GM18909 (cell line): ENCODE measurements around the gene TIMM17A.

Experiments
- ATAC-seq: cut with Tn5 transposase; IDR thresholded peaks from one replicate; pipeline ENCODE4 v1.9.1; 2021; ENCODE audit warnings: mild to moderate bottlenecking; ENCODE audit not compliant: unreplicated experiment, poor library complexity

TIMM17A gene

DNA sequence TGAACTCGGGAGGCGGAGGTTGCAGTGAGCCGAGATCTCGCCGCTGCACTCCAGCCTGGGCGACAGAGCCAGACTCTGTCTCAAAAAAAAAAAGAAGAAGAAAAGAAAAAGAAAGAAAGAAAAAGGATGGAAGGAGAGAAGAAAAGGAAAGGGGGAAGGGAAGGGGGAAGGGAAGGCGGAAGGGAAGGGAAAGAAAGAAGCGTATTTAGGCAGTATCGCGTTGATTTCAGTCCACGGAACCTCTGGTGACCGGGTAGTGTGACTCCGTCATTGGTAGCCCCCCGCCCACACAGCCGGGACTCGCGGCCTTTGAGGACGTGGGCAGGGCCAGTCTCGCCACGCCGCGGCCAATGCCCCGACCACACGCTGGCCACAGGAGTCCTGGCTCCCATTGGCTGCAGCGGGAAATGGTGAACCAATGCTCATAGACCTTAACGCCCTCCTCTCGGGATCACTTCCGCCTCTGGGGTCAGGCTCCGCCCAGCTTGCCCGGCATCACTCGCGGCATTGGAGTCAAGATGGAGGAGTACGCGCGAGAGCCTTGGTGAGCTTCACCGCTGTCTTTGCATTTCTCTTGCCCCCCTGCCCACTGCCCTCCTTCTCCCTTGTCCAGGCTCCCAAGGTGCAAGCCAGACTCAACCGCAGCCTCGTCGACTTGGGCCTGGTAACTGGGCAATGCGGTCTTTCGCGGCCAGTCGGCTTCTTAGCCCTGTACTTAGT is at the start of gene TIMM17A:
Gene TIMM17A (plus strand): TSS at position 495 of the 720 bp plus-strand sequence. CDS start 24 bp downstream, at position 519.
- ATAC-seq: peak; percentile 100

DNA sequence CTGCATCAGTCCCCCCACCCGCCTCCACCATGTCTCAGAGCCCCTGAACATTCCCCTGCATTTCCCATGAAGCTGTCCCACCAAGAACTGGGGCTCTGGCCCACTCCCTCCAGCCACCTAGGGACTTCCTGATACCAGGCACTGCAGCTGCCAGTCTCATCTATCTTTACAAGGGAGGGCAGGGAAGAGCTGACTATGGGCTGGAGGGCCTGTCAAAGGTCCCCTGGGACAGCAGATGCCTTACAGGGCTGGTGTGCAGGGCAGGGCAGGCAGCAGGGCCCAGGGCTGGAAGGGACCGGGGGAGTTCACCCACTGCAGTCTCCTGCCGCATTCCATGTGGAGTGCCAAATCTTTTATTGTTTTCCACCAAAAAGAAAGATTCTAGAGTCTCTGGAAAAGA is 49.0 kb upstream of the TIMM17A start:
- ATAC-seq: no peak

DNA sequence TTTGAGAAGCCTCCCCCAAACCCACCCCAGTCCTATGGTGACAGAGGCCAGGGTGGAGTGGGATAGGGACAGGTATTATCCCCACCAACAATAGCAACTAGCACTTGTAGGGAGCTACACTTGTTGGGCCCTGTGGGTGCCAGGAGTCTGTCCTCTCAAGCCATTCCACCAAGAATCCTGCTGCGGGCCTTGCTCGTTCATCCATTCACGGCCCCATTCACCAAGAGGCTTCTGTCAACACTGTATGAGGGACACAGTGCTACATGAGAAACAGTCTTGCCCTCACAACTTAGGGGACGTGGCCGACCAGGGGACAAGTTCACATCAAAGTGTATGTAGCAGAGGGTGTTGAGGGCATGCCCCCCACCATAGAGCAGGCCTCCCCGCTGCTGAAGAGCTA is 47.7 kb upstream of the TIMM17A start:
- no peak for ATAC-seq

DNA sequence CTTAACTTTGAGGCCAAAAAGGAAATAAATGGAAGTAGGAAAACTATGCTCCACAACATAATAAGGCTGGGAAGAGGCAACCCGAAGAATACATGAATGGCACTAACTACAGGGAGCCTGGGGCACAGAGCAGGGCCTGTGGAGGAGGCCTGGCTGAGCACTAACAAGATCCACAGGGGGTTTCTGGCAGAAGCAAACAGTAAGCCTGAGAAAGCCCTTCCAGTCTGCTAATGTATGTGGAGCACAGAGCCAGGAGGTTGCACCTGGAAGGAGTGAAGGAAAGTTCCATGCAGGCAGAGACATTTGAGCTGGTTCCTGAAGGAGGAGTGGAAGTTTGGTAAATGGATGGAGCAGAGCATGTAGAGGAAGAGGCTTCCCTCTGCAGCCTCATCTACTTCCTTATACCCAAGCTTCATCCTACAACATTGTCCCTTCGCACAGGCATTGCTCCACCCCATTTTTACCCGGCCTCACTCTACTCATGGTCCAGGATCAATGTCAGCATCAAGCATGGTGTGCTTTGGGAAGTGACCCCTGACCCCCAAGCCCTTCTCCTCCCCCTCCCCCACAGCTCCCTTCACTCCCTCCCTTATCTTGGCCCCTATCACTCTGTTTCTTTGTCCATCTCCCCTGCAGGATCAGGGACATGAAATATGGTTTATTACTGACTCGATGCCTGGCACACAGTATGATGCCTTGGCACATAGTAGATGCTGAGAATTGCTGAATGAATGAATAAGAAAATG is 43.3 kb upstream of the TIMM17A start:
- ATAC-seq: no peak

DNA sequence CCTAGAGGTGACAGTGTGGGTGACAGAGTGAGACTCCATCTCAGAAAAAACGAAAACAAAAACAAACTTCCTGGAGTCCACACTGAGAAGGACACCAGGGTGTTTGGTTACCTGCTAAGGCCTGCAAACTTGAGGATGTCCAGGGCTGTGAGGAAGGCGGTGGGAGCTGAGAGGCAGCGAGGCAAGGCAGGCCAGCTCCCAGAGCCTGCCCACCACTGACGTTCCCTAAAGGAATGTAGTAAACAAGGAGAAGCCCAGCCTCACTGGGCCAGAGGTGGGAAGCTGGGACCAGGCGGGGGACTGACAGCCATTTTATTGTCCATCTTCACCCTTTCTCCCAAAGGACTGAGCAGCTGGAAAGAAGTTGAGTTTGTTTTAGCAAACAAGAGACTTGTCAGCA is 42.5 kb upstream of the TIMM17A start:
- ATAC-seq: no peak

DNA sequence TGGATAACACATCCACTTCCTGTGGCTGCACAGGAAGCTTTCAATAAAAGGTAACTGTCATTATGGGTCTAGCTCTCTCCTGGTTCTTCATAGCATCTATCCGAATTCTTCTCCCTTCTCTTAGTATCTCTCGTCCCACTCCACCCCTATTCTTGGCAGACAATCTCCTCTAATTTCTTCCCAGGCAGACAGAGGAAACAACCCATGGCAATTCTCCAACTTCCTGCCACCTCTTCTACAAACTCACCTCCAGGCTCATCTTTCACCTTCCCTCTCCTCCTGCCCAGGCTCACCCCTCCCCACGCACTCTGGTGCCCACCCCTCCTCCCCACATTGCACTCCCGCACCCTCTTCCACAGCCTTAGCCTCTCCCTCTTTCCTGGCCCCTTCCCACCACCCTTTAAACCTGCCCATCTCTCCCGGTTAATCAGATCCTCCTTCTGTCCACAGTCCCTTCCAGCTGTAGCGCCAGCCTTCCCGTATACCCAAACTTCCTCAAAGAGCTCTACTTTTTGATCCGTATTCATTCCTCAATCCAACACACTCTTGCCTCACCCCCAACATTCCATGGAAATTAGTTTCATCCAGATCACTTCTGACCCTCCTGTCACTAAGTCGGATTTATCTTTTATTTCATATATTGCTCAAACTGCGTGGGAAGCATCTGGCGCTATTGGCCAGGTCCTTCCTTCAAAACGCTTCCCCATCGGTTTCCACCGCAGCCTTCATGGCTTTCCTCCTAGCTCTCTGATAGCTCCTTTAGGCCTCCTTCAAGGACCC is 40.7 kb upstream of the TIMM17A start:
- no peak for ATAC-seq

DNA sequence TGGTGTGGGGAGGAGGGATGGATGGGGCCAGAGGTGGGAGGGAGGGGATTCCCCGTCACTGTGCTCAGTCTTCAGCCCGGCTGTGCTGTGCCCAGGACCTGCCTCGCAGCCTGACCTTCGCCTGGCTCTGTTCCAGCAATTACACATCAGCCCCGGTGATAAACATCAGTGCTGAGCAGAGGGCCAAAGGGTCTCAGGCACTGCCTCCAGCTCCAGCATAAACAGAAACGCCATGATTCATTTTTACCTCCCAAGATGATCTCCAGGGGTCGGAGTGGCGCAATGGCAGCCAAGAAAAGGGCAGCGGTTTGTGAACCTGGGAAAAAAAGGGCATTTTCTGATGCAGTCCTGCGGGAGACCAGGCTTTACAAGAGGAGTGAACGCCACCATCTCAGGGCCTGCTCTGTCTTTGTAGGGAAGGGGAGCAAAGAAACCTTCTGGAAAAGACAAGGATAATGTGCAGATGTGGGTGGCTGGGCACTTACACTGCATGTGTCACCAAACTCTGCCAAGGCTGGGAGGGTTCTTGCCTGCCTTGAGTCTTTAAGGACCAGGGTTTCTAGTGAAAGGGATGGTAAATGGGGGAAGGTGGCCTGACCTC is 38.6 kb upstream of the TIMM17A start:
- no peak for ATAC-seq

DNA sequence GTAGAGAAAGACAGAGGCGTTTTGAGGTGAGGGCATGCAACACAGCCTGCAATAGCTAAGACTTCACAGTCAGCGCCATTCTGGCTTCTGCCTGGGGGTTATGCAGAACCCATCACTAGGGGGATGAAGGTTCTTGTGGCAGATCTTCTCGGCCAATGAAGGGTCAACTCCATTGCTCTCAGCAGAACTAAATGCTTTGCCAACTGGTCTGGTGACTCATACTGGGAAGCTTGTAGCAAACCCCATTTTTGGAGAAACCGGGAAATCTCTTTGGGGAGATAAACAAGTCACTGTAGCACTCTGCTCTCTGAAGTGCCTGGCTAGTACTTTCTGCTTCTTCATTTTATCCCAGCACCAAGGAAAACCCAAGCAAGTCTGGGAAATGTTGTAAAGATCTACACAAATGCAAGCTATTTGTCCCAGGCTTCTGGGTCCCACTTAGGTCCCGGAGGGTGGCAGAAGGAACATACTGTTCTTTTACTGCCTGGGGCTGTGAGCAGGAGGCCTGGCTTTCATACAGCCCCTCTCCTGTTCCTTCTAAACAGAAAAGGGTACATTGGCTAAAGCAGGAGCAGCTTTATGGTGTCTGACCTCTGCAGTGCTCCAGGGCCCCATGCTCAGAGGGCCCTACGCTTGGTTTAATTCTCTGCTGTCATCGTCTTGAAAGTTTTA is 37.8 kb upstream of the TIMM17A start:
- ATAC-seq: no peak

DNA sequence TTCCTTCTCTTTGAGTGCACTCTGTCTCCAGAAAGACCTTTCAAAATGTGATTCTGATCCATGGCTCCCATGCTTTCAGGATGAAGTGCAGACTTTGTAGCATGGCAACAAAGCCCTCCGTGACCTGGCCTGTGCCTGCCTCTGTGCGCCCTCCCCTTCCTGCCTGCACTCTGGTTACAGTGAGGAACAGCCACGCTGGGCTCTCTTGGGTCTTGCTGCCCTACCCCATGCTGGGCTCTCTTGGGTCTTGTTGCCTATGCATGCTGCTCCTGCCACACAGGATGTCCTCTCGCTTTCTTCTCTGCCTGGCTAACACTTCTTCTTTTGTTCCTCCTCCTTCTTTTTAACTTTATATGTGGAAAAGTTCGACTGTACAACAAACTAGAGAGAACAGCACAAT is 37.0 kb upstream of the TIMM17A start:
- ATAC-seq: no peak

DNA sequence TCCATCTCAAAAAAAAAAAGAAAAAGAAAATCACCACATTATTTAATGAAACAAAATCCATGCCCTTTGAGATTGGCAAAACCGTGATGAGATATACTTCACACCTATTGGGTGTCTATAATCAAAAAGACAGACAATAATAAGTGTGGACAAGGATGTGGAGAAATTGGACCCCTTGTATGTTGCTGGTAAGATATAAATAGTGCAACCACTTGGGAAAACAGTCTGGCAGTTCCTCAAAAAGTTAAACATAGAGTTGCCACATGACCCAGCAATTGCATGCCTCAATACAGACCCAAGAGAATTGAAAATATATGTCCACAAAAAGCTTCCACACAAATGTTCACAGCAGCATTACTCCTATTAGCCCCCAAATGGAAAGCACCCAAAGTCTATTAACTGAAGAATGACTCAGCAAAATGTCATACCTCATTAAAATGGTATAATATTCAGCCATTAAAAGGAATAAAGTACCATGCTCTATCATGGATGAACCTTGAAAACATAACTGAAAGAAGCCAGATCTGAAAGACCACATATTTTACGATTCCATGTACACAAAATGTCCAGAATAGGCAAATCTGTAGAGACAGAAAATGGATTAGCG is 33.2 kb upstream of the TIMM17A start:
- ATAC-seq: no peak

DNA sequence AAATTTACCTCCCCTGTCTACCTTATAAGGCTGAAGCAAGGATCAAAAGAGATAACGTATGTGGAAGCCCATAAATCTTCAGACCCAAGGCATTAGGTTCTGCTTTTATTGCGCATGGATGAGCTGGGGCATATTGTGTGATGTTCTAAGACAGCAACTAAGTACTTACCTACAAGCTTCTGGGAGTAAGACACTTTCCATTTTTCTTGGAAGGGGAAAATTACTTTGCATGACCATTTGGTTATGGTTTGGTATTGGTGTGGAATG is 30.1 kb upstream of the TIMM17A start:
- no peak for ATAC-seq

DNA sequence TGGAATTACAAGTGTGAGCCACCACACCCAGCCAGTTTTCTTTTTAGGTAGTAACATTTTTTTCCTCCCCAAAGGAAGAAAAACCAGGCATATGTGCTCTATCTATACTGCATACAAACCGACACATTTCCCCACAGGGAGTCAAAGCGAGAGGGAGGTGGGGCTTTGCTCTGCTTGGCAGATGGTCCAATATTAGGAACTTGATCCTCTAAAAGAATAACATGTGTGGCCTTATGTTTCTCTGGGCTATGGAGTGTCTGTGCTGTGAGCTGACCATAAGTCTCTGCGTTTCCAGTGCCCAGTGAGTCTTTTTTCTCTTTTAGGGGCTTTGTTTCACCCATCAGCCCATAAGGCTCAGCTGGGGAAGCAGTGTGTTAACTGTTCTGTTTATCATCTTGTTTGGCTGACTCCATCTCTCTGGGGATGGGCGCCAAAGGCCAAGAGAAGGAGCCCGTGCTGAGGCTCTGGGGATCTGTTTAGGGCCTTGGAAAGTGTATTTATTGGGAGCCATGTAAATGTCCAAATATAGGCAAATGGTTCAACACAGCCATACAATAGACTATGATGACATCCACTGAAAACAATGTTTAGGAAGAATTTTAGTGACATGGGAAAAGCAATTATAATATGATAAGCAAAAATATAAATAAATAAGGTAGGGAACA is 29.2 kb upstream of the TIMM17A start:
- ATAC-seq: no peak

DNA sequence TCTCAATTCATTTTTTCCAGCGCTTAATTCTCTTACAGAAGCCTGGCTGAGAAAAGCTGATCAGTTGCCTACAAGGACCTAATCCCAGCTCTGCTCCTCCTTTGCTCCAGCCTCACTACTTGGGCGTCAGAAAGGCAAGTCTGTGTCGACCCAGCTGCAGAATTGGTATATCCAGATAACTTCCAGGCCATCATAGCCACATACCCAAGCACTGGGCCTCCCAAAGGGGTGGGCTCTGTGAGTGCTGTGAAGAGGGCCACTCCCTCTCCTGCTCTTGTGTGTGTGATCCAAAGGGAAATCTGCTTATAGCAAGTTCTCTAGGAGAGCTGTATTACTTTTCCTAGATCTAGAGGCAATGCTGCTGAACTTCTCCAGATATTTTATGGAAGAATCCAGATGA is 27.0 kb upstream of the TIMM17A start:
- no peak for ATAC-seq

DNA sequence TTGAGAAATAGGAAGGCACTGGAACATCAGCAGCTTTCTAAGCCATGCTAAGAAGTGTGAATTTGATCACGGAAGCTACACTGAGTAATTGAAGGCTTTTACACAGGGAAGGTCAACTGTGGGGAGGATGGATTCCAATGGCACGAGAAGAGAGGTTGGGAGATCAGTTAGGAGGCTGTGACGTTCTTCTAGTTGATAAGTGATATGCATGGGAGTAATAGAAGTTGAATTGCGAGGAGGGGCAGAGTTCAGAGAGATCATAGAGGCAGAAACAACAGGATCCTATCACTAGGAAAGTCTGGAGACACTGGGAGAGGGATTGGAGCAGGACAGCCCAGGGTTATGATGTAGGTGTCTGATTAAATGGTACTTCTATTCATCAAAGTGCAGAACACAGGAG is 25.2 kb upstream of the TIMM17A start:
- no peak for ATAC-seq

DNA sequence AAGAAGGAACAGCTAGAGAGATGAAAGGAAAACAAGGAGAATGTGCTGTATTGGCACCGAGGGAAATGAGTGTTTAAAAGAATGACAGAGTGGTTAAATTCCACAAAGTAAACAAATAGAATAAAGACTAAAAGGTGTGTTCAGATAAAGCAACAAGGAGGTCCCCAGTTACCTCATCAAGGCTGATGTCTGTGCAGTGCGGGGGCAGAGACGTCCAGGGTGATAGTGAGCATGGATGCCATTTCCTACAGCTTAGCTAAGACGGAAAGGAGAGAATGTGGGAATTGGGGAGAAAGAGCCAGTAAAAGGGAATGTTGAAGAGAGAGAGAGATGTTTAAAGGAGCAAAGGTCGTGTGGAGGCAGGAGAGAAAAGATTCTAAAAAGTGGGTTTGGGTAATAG is 24.5 kb upstream of the TIMM17A start:
- ATAC-seq: no peak

DNA sequence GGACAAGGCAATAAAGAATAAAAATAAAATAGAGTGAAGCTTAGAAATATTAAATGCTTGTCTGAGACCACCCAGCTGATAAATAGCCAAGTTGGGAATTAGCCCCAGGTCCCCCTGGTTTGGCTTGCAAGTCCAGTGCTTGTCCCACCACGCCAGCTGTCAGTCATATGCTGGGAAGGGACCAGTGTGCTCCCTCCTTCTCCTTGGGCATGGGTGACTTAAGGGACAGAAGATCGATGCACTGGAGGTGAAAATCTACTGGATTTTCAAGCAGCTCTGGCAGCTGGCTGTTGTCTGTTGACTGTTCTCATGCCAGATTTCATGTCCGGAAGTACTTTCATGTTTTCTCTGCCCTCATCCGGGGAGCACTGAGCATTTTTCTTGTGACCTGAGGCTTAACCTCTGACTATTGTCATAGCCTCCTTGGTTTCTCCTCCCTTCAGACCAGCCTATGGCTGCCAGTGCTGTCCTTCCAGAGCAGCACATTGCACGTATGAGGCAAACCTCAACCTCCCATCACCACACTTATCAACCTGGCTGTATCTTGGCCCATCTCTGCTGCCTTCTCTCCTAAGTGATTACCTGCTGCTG is 21.4 kb upstream of the TIMM17A start:
- ATAC-seq: no peak

DNA sequence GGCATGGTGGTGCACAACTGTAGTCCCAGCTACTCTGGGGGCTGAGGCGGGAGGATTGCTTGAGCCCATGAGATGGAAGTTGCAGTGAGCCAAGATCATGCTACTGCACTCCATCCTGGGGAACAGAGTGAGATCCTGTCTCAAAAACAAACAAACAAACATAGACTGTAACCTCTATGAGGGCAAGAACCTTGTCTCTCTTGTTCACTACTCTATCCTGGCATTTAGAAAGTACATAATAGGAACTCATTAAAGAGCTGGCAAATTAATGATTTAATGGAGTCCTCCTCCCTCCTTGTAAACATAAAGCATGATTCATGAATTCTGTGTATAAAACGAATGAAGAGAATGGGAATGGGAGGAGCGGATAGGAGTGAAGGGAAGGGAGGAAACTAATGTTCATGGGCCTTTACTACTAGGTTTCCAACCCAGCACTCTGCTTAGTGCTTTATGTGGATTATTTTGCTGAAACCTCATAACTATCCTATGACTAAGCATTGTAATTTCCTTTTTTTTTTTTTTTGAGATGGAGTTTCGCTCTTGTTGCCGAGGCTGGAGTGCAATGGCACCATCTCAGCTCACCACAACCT is 17.6 kb upstream of the TIMM17A start:
- ATAC-seq: no peak

DNA sequence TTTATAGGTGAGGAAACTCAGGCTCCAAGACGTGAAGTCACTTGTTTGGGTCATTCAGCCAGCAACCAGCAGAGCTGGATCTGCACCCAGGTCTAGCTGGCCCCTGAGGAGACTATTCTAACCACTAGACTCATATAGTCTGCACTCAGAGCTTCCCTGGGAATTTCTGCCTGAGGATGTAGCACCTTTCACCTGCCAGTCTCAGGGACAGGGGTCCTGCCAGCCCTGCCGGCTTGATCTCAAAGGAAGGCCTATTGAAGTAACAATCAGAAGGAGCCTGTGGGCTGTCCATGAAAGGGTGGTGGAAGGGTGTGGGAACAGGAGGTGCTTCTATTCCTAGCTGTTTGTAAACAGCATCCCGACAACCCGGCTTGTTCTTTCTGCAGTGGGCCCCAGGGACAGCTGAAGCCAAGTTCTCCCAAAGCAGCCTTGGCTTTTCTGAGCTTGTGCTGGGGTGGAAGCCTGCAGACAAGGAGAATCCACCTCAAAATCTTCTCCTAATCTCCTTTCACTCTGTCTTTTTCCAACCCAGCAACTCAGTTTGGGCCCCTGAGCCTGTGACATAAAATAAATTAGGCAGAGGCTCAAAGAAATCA is 16.8 kb upstream of the TIMM17A start:
- ATAC-seq: no peak
